Measurements from ENCODE around the gene PCDHGB2.
"Not testable (repeated sequence)": the region's sequence is repeated elsewhere in the genome, so short reads cannot be mapped to it uniquely, and the experiment has no call there.

- TF ChIP-seq, protein P1, sequence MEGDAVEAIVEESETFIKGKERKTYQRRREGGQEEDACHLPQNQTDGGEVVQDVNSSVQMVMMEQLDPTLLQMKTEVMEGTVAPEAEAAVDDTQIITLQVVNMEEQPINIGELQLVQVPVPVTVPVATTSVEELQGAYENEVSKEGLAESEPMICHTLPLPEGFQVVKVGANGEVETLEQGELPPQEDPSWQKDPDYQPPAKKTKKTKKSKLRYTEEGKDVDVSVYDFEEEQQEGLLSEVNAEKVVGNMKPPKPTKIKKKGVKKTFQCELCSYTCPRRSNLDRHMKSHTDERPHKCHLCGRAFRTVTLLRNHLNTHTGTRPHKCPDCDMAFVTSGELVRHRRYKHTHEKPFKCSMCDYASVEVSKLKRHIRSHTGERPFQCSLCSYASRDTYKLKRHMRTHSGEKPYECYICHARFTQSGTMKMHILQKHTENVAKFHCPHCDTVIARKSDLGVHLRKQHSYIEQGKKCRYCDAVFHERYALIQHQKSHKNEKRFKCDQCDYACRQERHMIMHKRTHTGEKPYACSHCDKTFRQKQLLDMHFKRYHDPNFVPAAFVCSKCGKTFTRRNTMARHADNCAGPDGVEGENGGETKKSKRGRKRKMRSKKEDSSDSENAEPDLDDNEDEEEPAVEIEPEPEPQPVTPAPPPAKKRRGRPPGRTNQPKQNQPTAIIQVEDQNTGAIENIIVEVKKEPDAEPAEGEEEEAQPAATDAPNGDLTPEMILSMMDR (IDR thresholded peaks at IDR 0.05), result not testable (repeated sequence)
- TF ChIP-seq POLR2A (IDR thresholded peaks at IDR 0.05), result not testable (repeated sequence)
Measured at GRCh38 chr5:141387557-141388311, 27.9 kb downstream of the PCDHGB2 start, which contains the start of gene PCDHGB4.
